ENCODE results near the gene EXOC2.

GRCh38 chr6:710601-711571 lies 17.9 kb upstream of the EXOC2 start:
- TF ChIP-seq, protein P1, sequence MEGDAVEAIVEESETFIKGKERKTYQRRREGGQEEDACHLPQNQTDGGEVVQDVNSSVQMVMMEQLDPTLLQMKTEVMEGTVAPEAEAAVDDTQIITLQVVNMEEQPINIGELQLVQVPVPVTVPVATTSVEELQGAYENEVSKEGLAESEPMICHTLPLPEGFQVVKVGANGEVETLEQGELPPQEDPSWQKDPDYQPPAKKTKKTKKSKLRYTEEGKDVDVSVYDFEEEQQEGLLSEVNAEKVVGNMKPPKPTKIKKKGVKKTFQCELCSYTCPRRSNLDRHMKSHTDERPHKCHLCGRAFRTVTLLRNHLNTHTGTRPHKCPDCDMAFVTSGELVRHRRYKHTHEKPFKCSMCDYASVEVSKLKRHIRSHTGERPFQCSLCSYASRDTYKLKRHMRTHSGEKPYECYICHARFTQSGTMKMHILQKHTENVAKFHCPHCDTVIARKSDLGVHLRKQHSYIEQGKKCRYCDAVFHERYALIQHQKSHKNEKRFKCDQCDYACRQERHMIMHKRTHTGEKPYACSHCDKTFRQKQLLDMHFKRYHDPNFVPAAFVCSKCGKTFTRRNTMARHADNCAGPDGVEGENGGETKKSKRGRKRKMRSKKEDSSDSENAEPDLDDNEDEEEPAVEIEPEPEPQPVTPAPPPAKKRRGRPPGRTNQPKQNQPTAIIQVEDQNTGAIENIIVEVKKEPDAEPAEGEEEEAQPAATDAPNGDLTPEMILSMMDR (IDR thresholded peaks at IDR 0.05; ENCODE audit: low read depth, low read length): no peak
- no peak for TF ChIP-seq EZH2phosphoT487 (IDR thresholded peaks at IDR 0.05; ENCODE audit: low read depth)
